Activated CD4-positive, alpha-beta T cell treated with anti-CD3 and anti-CD28 coated beads for 36 hours (primary cell): ENCODE results near the gene PRPF40B. TPM values are rescaled to one million over a fixed set of nuclear protein-coding genes. Genes with fewer than 3 reads are reported as not detected.

ENCODE experiments used
- ATAC-seq: fragments of 200-7000 bp; cut with Tn5 transposase; one replicate; pipeline ENCODE4 v1.10.0; 2021; ENCODE audit warnings: mild to moderate bottlenecking, moderate library complexity
- CTCF ChIA-PET: fragments of 350-600 bp; sonication (Branson Sonifier 250); formaldehyde crosslinking; loops from one replicate; lab custom pipeline; 2021; ENCODE audit warnings: antibody characterized with exemption; lab: Charles Lee
- POLR2A ChIA-PET: fragments of 350-600 bp; sonication (Branson Sonifier 250); formaldehyde crosslinking; loops from one replicate; lab custom pipeline; 2021; ENCODE audit warnings: antibody characterized with exemption, inconsistent platforms; lab: Charles Lee
- DNase-seq: peaks from one replicate; pipeline ENCODE4 v3.0.0-alpha.2; 2020
- H3K27ac Mint-ChIP-seq: one replicate; pipeline ENCODE4 v1.8.0; 2021; ENCODE audit warnings: mixed read lengths
- H3K27me3 Mint-ChIP-seq: one replicate; pipeline ENCODE4 v1.8.0; 2021; ENCODE audit warnings: mixed read lengths
- H3K36me3 Mint-ChIP-seq: one replicate; pipeline ENCODE4 v1.8.0; 2021; ENCODE audit warnings: low read depth, mixed read lengths
- H3K4me1 Mint-ChIP-seq: one replicate; pipeline ENCODE4 v1.8.0; 2021; ENCODE audit warnings: mixed read lengths
- H3K4me3 Mint-ChIP-seq: one replicate; pipeline ENCODE4 v1.8.0; 2021; ENCODE audit warnings: mild to moderate bottlenecking, moderate library complexity, mixed read lengths
- H3K9me3 Mint-ChIP-seq: one replicate; pipeline ENCODE4 v1.8.0; 2021; ENCODE audit warnings: low read depth, mixed read lengths
- intact Hi-C, 2 experiments: fragments of 100-400 bp; cut with DNase I in 1 of 2; cut with micrococcal nuclease in 1 of 2; formaldehyde crosslinking; loops; one replicate each; pipeline versions ENCODE4 v1.14.2 to v1.15.1; 2022 to 2024; cut with DNase I, micrococcal nuclease
- total RNA-seq, 2 experiments: library from RNA; stranded (reverse); gene quantifications; one replicate each; pipeline ENCODE4 v1.2.3, GENCODE V29; 2021

The PRPF40B gene
- total RNA-seq, 2 experiments from 2014 or later: 6.9 to 8.1 TPM

GRCh38 chr12:49687941-49688340, 64.6 kb downstream of the PRPF40B start:
- no peak for ATAC-seq
- ChIA-PET CTCF (interaction anchor here (5.1 kb wide), 1 partner anchor 17 kb away, joined by 38 read pairs; the partner anchor contains the start of gene FMNL3), POLR2A (interaction anchor here (2.0 kb wide), 1 partner anchor 16 kb away, joined by 9 read pairs; no protein-coding TSS in a partner anchor)
- Mint-ChIP-seq H3K4me1 (peaks cover 54% of the 10 kb centered on the region), H3K36me3 (peaks cover 1% of the 10 kb centered on the region), H3K4me3 (no peak overlapping the region), H3K27me3 (no peaks in the 10 kb centered on the region), H3K9me3 (no peaks in the 10 kb centered on the region), H3K27ac (no peak overlapping the region)
- no peak for DNase-seq
- intact Hi-C loops: no loop called here

DNA sequence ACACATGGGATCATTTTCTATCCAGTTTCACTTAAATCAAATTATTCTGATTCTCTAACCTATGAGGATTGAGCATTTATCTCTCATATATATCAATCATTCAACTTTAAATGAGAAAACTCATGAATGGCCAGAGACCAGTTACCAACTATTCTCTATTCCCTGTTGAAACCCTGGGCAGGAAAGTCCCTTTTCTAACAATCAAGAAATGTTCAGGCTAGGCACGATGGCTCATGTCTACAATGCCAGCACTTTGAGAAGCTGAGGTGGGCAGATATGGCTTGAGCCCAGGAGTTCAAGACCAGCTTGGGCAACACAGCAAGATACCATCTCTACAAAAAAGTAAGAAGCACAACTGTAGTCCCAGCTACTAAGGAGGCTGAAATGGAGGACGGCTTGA, 65.9 kb downstream of the PRPF40B start:
- H3K27me3 Mint-ChIP-seq: no peaks in the 10 kb centered on the region
- H3K27ac Mint-ChIP-seq: no peak overlapping the region
- H3K36me3 Mint-ChIP-seq: peaks cover 1% of the 10 kb centered on the region
- ChIA-PET POLR2A (interaction anchor here (1.0 to 2.0 kb wide), 2 partner anchors 15 kb away, joined by 5 to 9 read pairs; no protein-coding TSS in a partner anchor), CTCF (interaction anchor here (0.6 to 5.1 kb wide), 8 partner anchors 10 to 1938 kb away, joined by 3 to 38 read pairs (median 4); partner anchors contain the start of gene FMNL3)
- H3K4me3 Mint-ChIP-seq: no peak overlapping the region
- ATAC-seq (peak; percentile 44), DNase-seq (no peak)
- peaks cover 42% of the 10 kb centered on the region for H3K4me1 Mint-ChIP-seq
- H3K9me3 Mint-ChIP-seq: no peaks in the 10 kb centered on the region
- intact Hi-C loops: no loop called here

DNA sequence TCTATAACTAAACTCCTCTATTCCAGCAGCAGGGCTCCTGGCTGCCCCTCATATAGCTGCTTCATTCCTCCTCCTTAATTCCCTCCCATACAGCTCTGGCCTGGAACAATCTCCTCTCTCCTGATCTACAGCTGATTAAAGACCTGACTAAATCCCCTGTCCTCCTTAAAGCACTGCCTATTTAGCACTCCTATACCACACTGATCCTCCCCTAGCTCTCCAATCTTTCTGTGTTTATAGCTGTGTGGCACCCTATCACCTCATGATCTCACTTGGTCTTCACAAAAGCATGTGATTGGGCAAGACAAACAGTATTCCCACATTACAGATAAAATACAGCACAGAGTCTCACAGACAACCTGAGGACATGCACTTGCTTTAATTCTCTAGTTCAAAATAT, 66.4 kb downstream of the PRPF40B start:
- ATAC-seq (no peak), DNase-seq (no peak)
- H3K36me3 Mint-ChIP-seq: peaks cover 1% of the 10 kb centered on the region
- H3K27ac Mint-ChIP-seq: no peak overlapping the region
- intact Hi-C loops: no loop called here
- peaks cover 37% of the 10 kb centered on the region for H3K4me1 Mint-ChIP-seq
- CTCF ChIA-PET: interaction anchor here (0.6 to 5.1 kb wide), 8 partner anchors 10 to 1937 kb away, joined by 3 to 38 read pairs (median 4); partner anchors contain the start of gene FMNL3
- no peak overlapping the region for H3K4me3 Mint-ChIP-seq
- POLR2A ChIA-PET: interaction anchor here (2.0 kb wide), 1 partner anchor 14 kb away, joined by 9 read pairs; no protein-coding TSS in a partner anchor
- no peaks in the 10 kb centered on the region for H3K27me3 Mint-ChIP-seq
- H3K9me3 Mint-ChIP-seq: no peaks in the 10 kb centered on the region

DNA sequence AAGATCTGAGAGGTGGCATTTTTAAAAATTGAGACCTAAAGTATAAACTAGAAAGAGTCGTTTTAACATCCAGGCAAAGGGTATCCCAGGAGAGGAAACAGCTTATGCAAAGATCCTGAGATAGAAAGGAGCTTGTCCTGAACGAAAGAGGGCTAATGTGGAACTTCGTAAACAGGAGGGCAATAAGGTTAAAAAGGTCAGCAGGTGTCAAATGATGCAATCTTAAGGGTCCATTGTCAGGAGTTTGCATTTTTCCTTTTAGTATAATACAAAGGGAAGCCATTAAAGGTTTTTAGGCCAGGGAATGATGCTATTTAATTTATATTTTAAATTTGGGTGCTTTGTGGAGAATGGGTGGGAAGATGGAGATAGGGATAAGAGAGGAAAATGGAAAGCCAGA, 69.5 kb downstream of the PRPF40B start:
- ChIA-PET POLR2A (no interaction called here), CTCF (interaction anchor here (0.7 to 5.1 kb wide), 5 partner anchors 12 to 253 kb away, joined by 3 to 38 read pairs (median 3); partner anchors contain the start of genes FMNL3 and TMBIM6)
- Mint-ChIP-seq H3K4me1 (peaks cover 30% of the 10 kb centered on the region), H3K4me3 (no peak overlapping the region), H3K36me3 (no peaks in the 10 kb centered on the region), H3K27ac (no peak overlapping the region), H3K27me3 (no peaks in the 10 kb centered on the region), H3K9me3 (no peaks in the 10 kb centered on the region)
- DNase-seq (no peak), ATAC-seq (no peak)
- intact Hi-C loops: no loop called here

DNA sequence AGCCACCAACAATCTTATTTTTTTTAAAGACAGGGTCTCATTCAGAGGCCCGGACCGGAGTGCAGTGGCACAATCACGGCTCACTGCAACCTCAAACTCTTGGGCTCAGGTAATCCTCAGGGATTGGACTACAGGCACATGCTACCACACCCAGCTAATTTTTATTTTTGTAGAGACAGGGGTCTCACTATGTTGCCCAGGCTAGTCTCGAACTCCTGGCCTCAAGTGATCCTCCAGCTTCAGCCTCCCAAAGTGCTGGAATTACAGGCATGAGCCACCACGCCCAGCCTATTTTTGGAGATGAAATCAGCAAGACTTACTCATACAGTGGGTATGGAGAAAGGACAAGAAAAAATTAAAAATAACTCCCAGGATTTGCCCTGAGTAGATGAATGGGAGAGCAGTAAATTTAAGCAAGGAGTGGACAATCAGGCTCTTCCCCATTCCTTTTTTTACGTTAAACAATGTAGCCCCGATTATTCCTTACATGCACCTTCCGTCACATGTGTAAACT, 70.6 kb downstream of the PRPF40B start:
- ATAC-seq (no peak), DNase-seq (no peak)
- no peaks in the 10 kb centered on the region for H3K9me3 Mint-ChIP-seq
- intact Hi-C loops: no loop called here
- no peaks in the 10 kb centered on the region for H3K27me3 Mint-ChIP-seq
- peaks cover 35% of the 10 kb centered on the region for H3K4me1 Mint-ChIP-seq
- POLR2A ChIA-PET: no interaction called here
- no peak overlapping the region for H3K4me3 Mint-ChIP-seq
- no peaks in the 10 kb centered on the region for H3K36me3 Mint-ChIP-seq
- H3K27ac Mint-ChIP-seq: no peak overlapping the region
- CTCF ChIA-PET: interaction anchor here (1.2 to 1.5 kb wide), 2 partner anchors 20 to 47 kb away, joined by 3 read pairs; partner anchors contain the start of gene TMBIM6

Other genes starting within 250 kb of the PRPF40B start
- gene KCNH3, start 84.5 kb upstream of the PRPF40B start, total RNA-seq: 1 to 10 TPM; 2.4 to 3.3 TPM
- gene MCRS1, start 55.4 kb upstream of the PRPF40B start, total RNA-seq: 10 to 100 TPM; 48.2 to 58.2 TPM
- gene FAM186B, start 17.9 kb upstream of the PRPF40B start, total RNA-seq: under 1 TPM; 0.05 to 0.07 TPM
- gene FMNL3, start 83.8 kb downstream of the PRPF40B start, total RNA-seq: 10 to 100 TPM; 23.2 to 24.3 TPM
- gene TMBIM6, start 118.0 kb downstream of the PRPF40B start, total RNA-seq: 100 to 1,000 TPM; 378 to 450 TPM
- 1 to 10 TPM; 4.3 to 4.5 TPM for gene NCKAP5L, start 204.9 kb downstream of the PRPF40B start, total RNA-seq
- gene BCDIN3D, start 219.5 kb downstream of the PRPF40B start, total RNA-seq: 1 to 10 TPM; 5.5 to 5.6 TPM